ENCODE data around the gene MTMR8.
"Not testable (repeated sequence)": the region's sequence is repeated elsewhere in the genome, so short reads cannot be mapped to it uniquely, and the experiment has no call there.

Gene MTMR8

GRCh38 chrX:64394874-64395567 is at the start of gene MTMR8:
Gene MTMR8, minus strand, starts transcription at chrX:64395452. Its CDS starts 89 bp downstream, at chrX:64395363.
- DNase-seq: no peak

- no peak for DNase-seq
Measured at GRCh38 chrX:64439551-64439950, 44.3 kb upstream of the MTMR8 start.

- no peak for DNase-seq
Measured at GRCh38 chrX:64437665-64438064, 42.4 kb upstream of the MTMR8 start.

GRCh38 chrX:64437218-64437617 is 42.0 kb upstream of the MTMR8 start:
- no peak for DNase-seq

- no peak for DNase-seq
Measured at GRCh38 chrX:64428371-64428770, 33.1 kb upstream of the MTMR8 start.

- DNase-seq: no peak
Measured at GRCh38 chrX:64427787-64428186, 32.5 kb upstream of the MTMR8 start.

GRCh38 chrX:64427281-64427680 is 32.0 kb upstream of the MTMR8 start:
- DNase-seq: no peak

GRCh38 chrX:64409730-64410129 is 14.5 kb upstream of the MTMR8 start:
- DNase-seq: not testable (repeated sequence)

- no peak for DNase-seq
Measured at GRCh38 chrX:64398088-64398487, 2.8 kb upstream of the MTMR8 start.

- DNase-seq: no peak
Measured at GRCh38 chrX:64395568-64395929, 297 bp upstream of the MTMR8 start.

GRCh38 chrX:64394059-64394873 is 986 bp downstream of the MTMR8 start:
- DNase-seq: no peak

- no peak for DNase-seq
Measured at GRCh38 chrX:64389489-64389888, 5.8 kb downstream of the MTMR8 start.

- not testable (repeated sequence) for DNase-seq
Measured at GRCh38 chrX:64380789-64381188, 14.5 kb downstream of the MTMR8 start.

GRCh38 chrX:64379924-64380323 is 15.3 kb downstream of the MTMR8 start:
- DNase-seq: no peak

GRCh38 chrX:64377753-64378152 is 17.5 kb downstream of the MTMR8 start:
- DNase-seq: no peak

GRCh38 chrX:64352081-64352480 is 43.2 kb downstream of the MTMR8 start:
- no peak for DNase-seq

GRCh38 chrX:64350521-64350920 is 44.7 kb downstream of the MTMR8 start:
- DNase-seq: no peak

- DNase-seq: no peak
Measured at GRCh38 chrX:64350047-64350446, 45.2 kb downstream of the MTMR8 start.

GRCh38 chrX:64342811-64343210 is 52.4 kb downstream of the MTMR8 start:
- no peak for DNase-seq

- no peak for DNase-seq
Measured at GRCh38 chrX:64338296-64338695, 57.0 kb downstream of the MTMR8 start.

GRCh38 chrX:64334467-64334866 is 60.8 kb downstream of the MTMR8 start:
- DNase-seq: no peak

GRCh38 chrX:64330284-64330683 is 65.0 kb downstream of the MTMR8 start:
- DNase-seq: no peak

- DNase-seq: no peak
Measured at GRCh38 chrX:64321507-64321906, 73.7 kb downstream of the MTMR8 start.

- no peak for DNase-seq
Measured at GRCh38 chrX:64313624-64314023, 81.6 kb downstream of the MTMR8 start.

GRCh38 chrX:64306712-64307111 is 88.5 kb downstream of the MTMR8 start:
- no peak for DNase-seq
